Activated T-helper 9 cell treated with anti-CD3 and anti-CD28 coated beads, Interleukin-2, amount 50 U/mL, for 16 hours (primary cell): Measurements from ENCODE around the gene GPX4.

Source experiments
- DNase-seq: peaks from one replicate; pipeline ENCODE4 v3.0.0-alpha.2; 2020; ENCODE audit warnings: low read depth

Gene GPX4

GRCh38 chr19:1103708-1104310 lies at the start of gene GPX4:
GPX4 (plus strand) TSS chr19:1103994; CDS start chr19:1104044, 50 bp downstream.
- peak; percentile 98 for DNase-seq

GRCh38 chr19:1054102-1055027 lies 49.4 kb upstream of the GPX4 start:
- no peak for DNase-seq

GRCh38 chr19:1055028-1055425 lies 48.8 kb upstream of the GPX4 start:
- DNase-seq, result no peak

GRCh38 chr19:1055886-1056620 lies 47.7 kb upstream of the GPX4 start:
- no peak for DNase-seq

- DNase-seq, result no peak
Measured at GRCh38 chr19:1057176-1057855, 46.5 kb upstream of the GPX4 start.

- DNase-seq, result no peak
Measured at GRCh38 chr19:1058112-1058511, 45.7 kb upstream of the GPX4 start.

GRCh38 chr19:1060689-1061088 lies 43.1 kb upstream of the GPX4 start:
- no peak for DNase-seq

GRCh38 chr19:1061987-1062386 lies 41.8 kb upstream of the GPX4 start:
- DNase-seq, result no peak

- DNase-seq, result no peak
Measured at GRCh38 chr19:1062387-1063029, 41.3 kb upstream of the GPX4 start.

GRCh38 chr19:1063030-1063908 lies 40.5 kb upstream of the GPX4 start:
- DNase-seq, result no peak

GRCh38 chr19:1063909-1064660 lies 39.7 kb upstream of the GPX4 start:
- DNase-seq, result no peak

- peak; percentile 68 for DNase-seq
Measured at GRCh38 chr19:1064661-1065605, 38.9 kb upstream of the GPX4 start.

GRCh38 chr19:1065606-1066109 lies 38.1 kb upstream of the GPX4 start:
- no peak for DNase-seq

- no peak for DNase-seq
Measured at GRCh38 chr19:1066251-1066747, 37.5 kb upstream of the GPX4 start.

GRCh38 chr19:1066748-1067340 lies 37.0 kb upstream of the GPX4 start, which contains the start of gene ARHGAP45:
ARHGAP45 (plus strand) TSS chr19:1067167; CDS start chr19:1067406, 239 bp downstream.
- peak; percentile 78 for DNase-seq

- peak; percentile 66 for DNase-seq
Measured at GRCh38 chr19:1067341-1067957, 36.3 kb upstream of the GPX4 start.
